HG03521 (cell line): ENCODE results near the gene HSBP1.

Experiments used
- ATAC-seq: cut with Tn5 transposase; IDR thresholded peaks from one replicate; pipeline ENCODE4 v1.9.1; 2021; ENCODE audit warnings: mild to moderate bottlenecking, moderate library complexity; ENCODE audit not compliant: unreplicated experiment

Gene HSBP1

DNA sequence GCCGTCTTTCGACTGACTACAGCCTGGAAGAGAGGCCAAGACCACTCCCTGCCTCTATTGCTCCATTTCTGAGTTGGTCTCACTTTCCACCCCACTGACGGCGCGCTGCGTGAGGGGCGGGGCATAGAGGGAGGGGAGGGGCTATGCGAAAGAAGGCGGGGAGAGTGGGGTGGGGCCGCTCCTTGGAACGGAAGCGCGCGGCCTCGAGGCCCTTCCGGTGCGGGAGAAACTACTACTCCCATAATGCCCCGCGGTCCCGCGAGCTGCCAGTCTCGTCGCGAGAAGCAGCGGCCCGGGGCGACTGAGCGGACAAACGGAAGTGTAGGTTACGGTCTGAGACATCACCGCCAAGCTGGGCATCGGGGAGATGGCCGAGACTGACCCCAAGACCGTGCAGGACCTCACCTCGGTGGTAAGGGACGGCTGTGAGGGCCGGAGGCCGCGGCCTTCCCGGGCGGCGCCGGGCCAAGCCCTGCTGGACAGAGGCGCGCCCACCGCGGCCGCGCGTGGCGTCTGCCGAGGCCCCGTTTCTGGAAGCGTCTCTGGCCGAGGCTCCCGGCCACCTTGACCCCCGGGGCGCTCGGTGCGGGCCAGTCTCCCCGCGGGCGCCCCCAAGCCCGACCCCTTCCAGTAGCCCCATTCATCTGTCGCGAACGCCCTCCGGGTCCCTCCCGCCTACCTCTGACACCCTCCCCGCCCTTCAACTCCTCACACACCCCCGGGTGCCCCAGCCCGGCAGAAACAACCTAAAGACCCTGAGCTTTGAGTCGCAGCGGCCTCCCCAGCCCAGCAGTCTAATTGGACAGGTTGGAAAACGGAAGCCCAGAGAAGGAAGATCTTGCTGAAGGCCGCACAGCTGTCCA lies at the start of gene HSBP1:
Gene HSBP1 (plus strand): TSS at position 269 of the 863 bp plus-strand sequence. CDS start 99 bp downstream, at position 368.
- ATAC-seq, result peak; percentile 91

DNA sequence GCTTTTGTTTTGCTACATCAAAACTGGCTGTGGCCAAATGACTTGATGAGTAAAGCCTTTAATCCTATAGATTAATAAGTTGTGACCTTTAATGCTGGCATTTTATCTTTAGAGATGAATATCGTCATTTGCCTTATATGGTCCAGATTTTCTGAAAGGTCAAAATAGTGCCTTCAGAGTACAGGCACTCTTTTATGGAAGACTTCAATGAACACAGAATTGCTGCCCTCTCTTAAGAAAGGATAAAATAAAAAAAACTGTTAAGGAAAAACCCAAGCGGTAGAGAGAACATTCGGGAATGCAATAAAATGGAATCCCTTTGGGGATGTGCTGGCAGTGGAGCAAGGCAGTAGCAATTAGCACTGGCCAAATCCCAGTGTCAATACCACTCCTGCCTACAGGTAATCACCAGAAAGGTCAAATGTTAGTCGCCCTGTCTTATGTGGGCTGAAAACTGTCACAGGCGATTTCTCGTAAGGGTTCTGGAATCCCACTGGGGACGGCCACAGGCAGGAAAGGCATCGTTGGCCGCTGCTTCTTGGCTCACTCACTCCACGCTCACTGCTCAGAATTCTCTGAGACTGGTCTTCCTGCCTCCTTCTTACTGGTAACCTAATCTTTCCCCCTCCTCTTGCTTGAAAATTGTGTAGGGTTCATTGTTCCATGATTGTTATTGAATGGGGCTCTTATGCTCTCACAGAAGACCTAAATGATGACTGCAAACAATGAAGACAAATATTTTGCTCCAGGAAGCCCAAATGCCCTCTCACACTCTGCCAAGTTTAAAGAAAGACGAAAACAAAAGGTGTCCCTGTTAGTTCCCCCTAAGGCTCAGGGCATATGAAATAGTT lies 45.4 kb upstream of the HSBP1 start:
- ATAC-seq, result no peak

- ATAC-seq, result no peak
These were observed 44.8 kb upstream of the HSBP1 start for GRCh38 chr16:83762992-83763358.

- no peak for ATAC-seq
These were observed 38.8 kb upstream of the HSBP1 start for GRCh38 chr16:83768986-83769385.

DNA sequence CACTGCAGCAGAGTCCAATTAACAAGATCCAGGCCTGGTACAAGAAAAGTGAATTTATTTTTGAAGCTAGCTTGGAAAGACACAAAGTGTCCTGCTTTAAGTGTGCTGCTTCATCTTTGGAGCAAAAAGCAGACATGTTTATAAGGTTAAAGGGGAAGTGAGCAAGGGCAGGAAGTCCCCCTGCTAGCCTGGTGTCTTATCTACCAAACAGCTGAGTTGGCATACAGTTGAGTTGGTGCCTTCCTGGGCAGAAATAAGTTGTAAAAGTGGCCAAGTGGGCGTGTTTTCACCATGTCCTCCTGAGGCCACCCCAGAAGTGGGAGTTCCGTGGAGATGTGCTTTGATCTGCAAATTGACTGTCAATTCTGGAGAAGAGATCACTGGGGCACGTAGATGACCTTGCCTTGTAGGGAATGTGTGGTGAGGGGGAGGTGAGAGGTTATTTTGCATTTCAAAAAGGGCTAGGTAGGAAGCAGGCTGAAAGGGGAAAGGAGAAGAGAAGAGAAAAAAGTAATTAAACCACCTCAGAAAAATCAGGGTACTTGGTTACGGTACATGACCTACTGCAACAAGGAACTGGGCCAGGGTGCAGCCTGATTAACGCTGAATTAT lies 38.3 kb upstream of the HSBP1 start:
- no peak for ATAC-seq

DNA sequence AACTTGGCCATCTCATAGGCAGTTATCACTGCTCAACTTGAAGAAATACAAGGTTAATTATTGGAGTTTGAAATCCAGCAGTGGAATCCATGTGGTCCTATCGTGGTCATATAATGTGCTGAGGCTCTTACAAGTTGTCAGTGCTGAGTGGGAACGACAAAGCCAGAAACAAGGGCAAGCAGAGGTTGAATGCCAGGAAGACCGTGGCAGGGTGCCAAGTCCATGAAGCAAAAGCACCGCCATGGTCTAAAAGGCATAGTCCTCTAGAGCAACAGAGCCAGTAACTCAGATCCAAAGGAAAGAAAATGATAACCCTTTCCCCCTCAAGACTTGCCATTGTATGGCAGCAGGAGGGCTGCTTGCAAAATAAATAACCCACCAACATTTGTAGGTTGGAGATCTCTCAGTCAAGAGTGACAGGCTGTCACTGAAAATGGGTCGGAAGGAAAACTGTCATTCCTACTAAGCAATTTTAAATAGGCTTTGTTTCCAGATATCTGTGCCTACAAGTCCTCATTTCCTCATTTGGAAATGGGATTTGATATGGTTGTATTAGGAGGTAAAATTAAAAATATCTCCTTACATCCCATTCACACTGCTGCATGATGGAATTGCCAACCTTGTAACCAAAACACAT lies 36.4 kb upstream of the HSBP1 start:
- no peak for ATAC-seq

GRCh38 chr16:83772806-83773205 lies 35.0 kb upstream of the HSBP1 start:
- ATAC-seq, result no peak

DNA sequence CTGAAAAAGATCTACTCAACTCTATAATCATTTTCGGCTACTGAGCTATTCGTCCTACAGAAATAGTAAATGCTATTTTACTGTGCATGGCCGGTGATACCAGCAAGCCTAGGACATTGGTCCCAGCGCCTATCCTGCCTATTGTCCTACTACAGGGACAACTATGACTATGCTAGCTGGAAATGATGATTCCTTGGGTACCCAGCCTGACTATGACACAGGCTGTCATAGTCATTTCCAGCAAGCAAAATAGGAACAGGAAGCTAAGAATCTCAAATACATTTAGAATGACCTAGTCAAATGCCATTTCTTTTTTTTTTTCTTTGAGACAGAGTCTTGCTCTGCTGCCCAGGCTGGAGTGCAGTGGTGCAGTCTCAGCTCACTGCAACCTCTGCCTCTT lies 33.7 kb upstream of the HSBP1 start:
- ATAC-seq, result no peak

DNA sequence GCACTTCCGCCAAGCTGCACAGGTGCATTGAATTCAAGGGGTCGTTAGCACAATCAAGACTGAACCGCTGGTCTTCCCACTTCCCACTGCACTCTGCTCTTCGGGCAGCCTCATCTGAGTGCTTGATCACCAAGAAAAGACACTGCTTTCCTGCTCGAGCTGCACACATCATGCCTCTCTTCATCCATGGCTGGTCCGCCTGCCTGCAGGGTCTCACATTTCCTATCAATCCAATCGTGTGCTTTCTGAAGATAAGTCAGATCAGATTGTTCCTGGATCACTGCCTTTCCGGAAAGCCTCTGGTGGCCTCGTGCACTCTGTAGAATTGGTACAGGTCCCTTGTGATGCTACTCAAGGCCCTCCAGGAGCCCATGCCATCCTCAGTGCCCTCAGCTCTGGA lies 30.8 kb upstream of the HSBP1 start:
- ATAC-seq, result no peak

GRCh38 chr16:83779886-83780285 lies 27.9 kb upstream of the HSBP1 start:
- no peak for ATAC-seq

- ATAC-seq, result no peak
These were observed 22.3 kb upstream of the HSBP1 start for GRCh38 chr16:83785455-83785854.

DNA sequence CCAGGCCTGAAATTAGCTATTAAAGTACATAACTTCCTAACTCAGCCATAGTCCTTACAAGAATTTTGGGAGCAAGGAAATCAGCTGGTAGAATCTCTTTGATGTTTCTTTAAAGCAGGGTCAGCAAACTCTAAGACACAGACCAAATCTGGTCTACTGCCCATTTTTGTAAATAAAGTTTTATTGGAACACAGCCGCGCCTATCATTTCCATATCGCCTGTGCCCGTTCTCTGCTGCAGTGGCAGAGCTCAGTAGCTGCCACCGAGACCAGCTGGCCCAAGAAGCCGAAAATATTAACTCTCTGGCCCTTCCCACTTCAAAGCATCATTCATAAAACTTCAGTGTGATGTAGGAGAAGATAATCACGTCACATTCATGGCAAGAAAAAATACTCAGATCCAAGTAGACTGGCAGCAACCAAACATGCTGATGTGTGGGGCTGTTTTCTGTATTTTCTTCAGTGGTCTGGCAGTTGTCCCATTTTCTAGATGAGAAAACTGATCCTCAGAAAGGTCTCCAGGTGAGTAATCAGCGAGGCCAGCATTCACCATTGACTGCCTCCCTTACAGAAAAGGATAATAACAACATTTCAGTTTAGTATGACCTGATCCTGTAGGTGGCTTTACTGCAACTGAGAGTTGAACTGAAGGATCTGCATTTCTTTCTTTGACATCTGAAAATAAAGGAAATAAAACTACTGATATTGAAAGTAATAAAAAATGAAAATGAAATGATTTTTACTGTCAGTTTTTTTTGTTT lies 18.0 kb upstream of the HSBP1 start:
- ATAC-seq, result no peak

DNA sequence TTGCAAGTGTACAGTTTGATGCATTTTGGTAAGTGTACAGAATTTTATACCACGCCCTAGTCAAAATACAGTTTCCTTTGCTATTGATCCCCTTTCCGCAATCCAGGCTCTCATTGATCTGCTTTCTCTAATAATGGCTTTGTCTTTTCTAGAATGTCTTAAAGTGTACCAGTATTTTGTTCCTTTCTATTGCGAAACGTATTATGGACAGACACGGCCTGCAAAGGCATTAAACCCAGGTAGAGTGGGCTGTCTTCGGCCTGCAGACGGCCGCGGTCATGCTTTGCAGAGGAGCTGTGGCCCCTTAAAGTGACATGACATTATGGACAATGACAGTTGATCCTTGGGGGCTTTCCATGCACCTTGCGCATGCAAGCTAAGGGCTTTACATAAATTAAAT lies 15.9 kb upstream of the HSBP1 start:
- ATAC-seq, result no peak

- ATAC-seq, result no peak
These were observed 15.4 kb upstream of the HSBP1 start for GRCh38 chr16:83792391-83792790.

- no peak for ATAC-seq
These were observed 14.6 kb upstream of the HSBP1 start for GRCh38 chr16:83793179-83793578.

DNA sequence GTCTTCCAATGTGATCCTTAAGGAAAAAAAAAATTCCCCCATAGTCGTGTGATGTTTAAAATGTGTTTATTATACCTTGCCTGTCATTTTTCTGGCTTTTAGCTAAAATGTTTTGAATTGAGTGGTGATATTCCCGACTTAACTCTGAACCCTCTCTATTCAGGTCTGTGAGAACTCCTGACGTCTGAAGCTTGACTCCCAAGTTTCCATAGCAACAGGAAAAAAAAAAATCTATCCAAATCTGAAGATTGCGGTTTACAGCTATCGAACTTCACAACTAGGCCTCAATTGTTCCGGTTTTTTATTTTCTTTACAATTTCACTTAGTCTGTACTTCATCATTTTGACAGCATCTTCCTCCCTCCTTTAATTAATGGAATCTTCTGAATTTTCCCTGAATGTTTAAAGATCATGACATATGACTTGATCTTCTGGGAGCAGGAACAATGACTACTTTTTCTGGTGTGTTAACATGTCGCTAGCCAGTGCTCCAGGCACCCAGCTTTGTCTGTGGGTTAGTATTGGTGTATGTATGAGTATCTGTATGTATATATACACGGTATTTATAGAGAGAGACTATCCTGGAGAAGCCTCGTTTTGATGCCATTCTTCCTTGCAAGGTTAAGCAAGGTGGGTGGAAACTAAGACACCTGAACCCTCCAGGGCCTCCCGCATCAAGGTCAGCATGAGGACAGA lies 12.8 kb upstream of the HSBP1 start:
- ATAC-seq, result no peak

- ATAC-seq, result no peak
These were observed 10.8 kb upstream of the HSBP1 start for GRCh38 chr16:83797013-83797412.

- ATAC-seq, result no peak
These were observed 8.4 kb upstream of the HSBP1 start for GRCh38 chr16:83799336-83799735.

- ATAC-seq, result peak; percentile 68
These were observed 5.6 kb upstream of the HSBP1 start for GRCh38 chr16:83802135-83802534.
